NOMO-1 treated with DMSO at 0.1 percent for 48 hours (cell line): ENCODE data around the gene FRA10AC1.

Source experiments
- DNase-seq: peaks from one replicate; lab custom pipeline; 2025; ENCODE audit not compliant: unreplicated experiment; lab: John Stamatoyannopoulos, UW

Gene FRA10AC1, protein sequence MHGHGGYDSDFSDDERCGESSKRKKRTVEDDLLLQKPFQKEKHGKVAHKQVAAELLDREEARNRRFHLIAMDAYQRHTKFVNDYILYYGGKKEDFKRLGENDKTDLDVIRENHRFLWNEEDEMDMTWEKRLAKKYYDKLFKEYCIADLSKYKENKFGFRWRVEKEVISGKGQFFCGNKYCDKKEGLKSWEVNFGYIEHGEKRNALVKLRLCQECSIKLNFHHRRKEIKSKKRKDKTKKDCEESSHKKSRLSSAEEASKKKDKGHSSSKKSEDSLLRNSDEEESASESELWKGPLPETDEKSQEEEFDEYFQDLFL

DNA sequence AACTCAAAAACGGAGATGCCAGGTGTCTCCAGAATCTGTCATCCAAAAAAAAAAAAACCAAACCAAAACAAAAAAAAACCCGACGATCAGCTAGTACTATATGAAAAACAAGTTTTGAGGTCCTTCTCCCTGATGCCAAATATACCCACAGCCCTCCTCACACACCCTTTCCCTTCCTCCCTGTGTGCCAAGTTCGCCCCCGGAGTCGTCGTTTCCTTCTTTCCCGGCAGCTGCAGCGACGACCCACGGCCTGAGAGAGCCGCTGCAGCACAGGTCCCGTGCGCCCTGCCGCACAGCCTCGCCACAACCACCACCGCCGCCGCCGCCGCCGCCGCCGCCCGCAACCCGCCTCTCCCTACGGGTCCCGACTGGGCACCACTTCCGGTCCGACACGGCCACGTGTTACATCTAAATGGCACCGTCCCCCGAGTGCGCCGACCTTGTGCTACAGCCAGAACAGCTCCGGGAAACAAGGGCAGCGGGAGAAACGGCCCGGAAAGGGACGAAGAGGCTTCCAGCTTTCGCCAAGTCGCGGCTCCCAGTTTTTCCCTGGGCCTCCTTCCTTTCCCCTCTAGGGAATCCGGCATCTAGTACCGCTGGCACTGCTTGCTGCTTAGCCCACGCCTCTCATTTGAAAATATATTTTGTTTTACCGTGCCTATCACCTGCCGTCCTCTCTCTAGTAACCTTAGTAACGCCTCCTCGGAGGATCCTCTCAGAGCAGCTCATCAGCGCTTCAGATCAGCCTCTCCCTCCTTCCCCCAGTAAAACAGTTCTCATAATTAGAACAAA is at the start of gene FRA10AC1:
Gene FRA10AC1 (minus strand): TSS at position 383 of the 792 bp plus-strand sequence. CDS start 2,486 bp downstream, outside the sequence.
- DNase-seq, result peak; percentile 87

DNA sequence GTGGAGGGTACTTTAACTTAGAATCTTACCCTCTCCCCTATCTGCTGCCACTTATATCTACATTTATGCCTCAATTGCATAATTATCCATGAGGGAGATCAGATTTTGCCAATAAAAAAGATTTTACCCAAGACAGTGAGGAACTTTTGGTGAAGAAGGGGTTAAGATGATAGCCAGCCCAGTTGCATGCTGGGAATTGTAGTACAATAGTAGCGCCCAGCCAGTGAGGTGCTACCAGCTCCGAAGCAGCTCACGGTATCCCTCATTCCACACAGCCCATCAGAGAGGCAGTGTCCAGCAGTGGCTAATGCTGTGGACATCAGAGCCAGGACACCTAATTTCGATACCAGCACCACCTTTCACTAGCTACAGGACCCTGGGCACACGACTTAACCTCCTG is 49.4 kb upstream of the FRA10AC1 start:
- DNase-seq, result peak; percentile 14

DNA sequence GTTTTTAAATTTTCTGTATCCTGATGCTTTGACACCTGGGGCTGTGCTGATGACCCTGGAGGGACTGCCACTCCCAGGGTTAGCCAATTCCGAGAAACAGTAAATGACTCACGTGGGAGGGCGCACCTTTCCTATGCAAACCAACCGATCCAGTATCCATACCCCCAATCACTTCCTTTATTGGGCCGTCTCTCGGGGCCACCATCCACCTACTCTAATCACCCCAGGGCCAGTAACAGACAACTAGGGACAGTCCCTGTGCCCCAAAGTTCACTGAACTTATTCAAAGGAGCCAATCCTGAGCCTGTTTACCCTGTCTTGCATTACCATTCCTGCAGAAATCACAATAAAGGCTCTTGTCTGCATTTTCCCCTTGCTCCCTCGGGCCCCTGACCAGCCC is 48.7 kb upstream of the FRA10AC1 start:
- DNase-seq, result no peak

DNA sequence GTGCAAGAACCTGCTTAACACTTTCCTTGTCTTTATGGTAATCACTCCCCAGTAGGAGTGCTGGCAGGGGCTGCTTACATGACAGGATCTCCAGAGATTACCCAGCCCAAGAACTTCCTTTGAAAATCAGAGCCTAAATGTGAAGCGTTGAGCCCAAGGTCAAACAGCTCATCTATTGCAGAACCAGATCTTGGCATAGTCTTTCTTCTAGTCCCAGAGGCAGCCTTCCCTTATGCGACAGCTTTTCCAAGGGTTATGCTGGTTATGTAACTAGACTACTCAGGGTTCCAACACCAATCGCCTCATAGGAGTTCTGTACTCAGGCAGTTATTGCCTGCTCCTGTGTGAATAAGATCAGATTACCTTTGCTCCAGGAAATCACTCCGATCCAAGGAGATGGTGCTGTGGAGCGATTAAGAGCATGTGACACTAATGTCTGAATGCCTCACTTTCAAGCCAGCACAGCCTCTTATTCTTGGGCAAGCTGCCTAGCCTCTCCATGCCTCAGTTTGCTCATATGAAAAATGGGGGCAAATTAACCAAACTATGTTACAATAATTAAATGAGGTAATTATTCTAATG is 46.9 kb upstream of the FRA10AC1 start:
- DNase-seq, result no peak

DNA sequence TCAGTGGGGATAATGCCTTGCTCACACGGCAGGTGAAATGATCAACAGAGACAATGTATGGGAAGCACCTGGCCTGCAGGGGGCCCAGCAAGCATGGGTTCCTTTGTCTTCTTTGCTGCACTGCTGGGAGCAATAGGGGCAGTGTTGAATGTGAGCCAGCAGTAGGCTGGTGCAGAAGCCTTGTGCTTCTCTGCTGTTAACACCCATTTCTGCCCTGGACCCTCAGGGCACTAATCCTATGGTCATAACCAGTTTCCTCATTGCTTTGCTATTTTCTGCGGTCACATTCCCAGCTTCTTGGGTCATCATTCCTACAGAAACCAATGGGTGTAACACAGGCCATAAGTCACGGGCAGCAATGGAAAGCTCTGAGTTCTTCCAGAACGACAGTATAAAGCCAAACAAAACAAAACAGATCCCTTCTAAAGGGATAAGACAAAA is 44.5 kb upstream of the FRA10AC1 start:
- no peak for DNase-seq

DNA sequence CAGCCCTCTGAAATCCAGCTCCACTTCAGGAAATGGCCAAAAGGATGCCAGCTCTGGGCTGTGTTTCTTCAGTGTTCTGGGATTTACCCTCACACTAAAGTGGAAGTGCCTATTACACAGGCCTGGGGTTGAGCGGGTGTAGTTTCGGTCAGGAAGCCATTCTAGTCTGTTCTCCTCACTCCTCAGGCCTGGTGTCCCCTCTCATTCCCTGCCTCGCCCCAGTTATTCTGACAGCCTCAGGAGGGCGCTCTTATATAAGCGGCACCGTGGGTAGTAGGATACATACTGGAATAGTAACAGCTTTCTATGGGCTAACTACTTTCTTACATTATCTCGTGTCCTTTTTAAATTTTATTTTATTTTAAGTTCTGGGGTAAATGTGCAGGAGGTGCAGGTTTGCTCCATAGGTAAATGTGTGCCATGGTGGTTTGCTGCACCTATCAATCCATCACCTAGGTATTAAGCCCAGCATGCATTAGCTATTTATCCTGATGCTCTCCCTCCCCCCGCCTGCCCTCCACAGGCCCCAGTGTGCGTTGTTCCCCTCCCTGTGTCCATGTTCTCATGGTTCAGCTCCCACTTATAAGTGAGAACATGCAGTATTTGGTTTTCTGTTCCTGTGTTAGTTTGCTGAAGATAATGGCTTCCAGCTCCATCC is 43.1 kb upstream of the FRA10AC1 start:
- DNase-seq, result peak; percentile 44

DNA sequence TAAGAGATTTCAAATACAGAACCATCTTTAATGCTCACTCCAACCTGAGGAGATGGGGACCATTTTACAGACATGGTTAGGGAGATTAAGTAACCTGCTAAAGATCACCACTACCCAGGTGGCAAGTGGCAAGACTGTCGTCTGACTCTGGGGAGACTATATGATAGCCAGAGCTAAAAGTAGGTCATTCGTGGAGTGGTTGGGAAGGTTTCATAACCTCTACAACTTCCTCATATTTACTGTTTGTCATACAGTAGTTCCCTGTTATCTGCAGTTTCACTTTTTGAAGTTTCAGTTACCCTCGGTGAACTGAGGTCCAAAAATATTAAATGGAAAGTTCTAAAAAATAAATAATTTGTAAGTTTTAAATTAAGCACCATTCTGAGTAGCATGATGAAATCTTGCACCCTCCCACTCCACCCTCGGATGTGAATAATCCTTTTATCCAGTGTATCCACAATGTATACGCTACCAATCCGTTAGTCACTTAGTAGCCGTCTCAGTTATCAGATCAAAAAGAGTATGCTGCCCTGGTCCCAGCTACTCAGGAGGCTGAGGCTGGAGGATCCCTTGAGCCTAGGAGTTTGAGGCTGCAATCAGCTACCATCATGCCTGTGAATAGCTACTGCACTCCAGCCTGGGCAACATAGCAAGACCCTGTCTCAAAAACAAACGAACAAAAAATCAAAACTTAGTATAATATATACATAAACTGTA is 40.4 kb upstream of the FRA10AC1 start:
- DNase-seq, result peak; percentile 91

DNA sequence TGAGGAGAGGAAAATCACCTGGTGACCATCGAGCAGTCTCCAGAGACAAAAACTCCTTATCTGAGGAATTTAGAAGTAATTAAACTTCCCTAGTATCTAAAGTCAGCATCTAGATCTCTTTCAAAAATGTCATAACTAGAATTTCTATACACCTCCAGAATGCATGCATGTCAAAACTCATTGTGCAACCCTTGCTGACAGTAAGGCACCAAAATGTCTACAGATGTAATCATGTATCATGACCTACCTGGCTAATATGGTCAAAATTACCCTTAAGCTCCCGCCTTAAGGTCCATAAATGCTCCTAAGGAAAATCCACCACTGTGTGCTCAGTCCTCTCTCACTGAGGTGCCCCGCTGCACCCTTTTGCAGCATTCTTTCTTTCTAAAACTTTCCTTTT is 39.0 kb upstream of the FRA10AC1 start:
- no peak for DNase-seq

DNA sequence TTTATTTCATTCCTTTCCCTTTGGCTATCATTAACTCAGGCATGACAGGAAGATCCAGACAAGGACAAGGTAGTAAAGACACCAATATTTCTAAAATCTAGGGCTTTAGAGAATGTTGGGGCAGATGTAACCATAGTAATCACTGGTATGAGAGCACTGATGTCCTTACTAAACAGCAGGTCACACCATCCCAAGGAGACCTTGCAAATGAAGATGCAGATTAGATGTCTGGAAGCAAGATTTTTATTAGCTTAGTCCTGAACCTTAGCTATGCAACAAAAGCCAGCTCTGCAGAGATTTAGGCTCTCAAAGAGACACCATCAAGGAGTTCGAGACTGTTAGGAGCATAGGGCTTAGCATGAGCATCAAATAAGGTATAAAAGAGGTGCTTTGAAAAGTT is 23.6 kb upstream of the FRA10AC1 start:
- DNase-seq, result no peak

DNA sequence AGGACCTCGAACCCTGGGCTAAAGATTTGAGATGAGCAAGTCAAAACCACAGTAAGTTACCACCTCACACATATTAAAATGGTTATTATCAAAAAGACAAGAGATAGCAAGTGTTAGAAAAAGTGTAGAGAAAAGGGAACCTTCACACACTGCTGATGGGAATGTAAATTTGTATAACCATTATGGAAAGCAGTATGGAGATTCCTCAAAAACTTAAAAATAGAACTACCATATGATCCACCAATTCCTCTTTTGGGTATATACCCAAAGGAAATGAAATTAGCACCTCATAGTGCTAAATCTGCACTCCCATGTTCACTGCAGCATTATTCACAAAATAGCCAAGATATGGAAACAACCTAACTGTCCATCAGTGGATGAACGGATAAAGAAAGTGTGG is 20.8 kb upstream of the FRA10AC1 start:
- no peak for DNase-seq

DNA sequence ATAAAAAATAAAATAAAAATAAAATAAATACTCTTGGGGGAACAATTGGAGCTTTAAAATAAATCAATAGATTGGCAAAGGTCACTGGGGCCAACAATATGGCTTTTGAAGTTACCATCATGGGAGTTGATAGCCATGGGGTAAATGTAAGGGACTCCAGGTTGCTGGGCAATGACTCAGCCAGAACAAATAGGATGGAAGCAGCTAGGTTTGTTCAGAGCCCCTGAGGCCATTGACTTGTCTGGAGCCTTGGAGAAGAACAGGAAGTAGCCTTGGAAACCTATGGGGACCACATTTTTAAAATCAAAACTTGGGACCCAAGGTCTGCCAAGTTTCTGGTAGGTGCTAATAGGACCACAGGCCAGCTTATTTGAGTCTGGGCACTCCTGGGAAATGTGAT is 20.2 kb upstream of the FRA10AC1 start:
- no peak for DNase-seq

DNA sequence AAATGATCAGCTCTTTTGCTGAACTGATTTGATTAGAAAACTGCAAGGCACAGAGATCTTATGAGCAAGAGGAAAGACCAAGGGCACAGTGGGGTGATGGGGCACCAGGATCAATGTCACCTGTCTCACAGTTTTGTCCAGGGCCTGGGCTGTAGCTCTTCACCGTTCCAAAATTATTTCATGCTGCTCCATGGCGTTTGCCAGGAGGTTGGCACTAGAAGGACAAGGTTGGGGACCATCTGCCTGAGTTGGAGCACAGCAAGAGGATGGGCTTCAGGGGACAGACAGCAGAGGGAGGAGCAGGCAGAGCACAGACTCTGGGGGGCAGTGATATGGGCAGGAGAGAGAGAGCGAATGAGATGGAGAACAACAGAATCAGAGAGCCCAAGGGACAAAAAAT is 17.5 kb upstream of the FRA10AC1 start:
- DNase-seq, result no peak

DNA sequence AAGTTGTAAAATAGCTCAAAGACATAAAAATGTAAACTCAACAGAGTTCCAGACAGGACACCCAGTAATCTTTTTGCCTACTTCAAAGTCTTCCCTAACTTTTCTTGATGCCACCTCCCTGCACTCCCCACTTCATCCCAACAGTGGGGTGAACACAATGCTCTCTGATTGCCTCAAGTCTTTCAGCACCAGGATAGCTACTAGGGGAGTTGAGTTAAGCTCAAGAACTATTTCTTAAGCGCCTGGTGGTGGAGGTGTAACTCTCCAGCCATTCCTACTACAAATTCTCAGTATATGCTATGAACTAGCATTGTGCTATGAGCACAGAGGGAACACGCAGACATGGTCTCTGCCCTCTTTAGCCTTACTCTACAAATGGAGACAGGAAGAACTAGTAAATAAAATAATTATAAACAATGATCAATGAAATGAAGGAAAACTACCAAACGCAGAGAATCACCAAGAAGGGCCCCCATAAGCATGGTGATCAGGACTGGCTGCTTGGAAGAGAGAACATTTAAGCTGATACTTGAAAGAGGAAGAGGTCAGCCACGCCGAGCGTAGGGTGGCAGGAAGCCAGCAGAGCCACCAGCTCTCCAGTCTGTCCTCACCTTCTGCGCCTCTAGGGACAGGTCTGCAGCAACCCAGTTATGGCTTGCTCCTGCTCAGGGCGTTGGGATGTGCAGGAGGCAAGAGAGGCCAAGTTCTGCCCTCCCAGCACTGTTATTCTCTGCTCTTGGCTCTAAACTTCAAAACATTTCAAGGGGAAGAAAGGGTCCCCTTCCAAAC is 16.7 kb upstream of the FRA10AC1 start:
- peak; percentile 63 for DNase-seq

DNA sequence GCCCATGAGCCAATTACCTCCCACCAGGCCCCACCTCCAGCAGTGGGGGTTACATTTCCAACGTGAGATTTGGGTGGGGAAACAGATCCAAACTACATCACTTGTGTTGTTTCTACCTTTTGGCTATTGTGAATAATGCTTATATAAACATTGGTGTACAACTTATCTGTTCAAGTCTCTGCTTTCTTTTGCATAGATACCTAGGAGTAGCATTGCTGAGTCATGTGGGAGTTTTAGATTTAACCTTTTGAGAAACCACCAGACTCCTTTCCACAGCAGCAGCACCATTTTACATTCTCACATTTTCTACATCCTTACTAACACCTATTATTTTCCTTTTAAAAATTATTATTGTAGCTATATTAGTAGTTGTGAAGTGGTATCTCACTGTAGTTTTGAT is 14.4 kb upstream of the FRA10AC1 start:
- no peak for DNase-seq

DNA sequence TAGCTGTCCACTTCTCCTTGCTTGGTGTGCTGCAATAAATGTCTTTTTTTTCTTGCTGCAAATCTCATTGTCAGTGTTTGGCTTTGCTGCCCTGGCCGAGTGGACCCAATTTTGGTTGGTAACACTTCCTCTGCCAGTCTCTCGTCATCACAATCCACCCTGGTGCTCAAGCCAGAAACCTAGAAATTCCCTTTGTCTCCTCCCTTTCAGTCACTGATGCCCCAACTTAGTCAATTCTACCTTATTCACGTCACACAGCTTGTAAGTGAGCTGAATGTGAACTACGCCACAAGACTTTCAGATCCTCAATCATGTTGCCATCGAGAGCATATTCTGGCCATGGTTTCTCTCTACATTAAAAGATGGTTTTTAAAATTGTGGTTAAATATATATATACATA is 13.0 kb upstream of the FRA10AC1 start:
- no peak for DNase-seq

DNA sequence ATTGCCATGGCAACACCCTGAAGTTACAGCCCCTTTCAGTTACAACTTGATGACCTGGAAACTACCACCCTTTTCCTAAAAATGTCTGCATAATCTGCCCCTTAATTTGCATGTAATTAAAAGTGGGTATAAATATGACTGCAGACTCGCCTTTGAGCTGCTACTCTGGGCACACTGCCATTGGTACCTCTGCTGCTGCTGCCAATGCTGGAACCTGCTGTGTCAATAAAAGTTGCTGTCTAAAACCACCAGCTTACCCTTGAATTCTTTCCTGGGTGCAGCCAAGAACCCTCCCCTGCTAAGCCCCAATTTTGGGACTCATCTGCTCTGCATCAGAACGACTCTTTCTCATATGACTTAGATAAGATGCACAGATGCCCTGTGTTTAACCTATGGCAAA is 10.2 kb upstream of the FRA10AC1 start:
- no peak for DNase-seq

DNA sequence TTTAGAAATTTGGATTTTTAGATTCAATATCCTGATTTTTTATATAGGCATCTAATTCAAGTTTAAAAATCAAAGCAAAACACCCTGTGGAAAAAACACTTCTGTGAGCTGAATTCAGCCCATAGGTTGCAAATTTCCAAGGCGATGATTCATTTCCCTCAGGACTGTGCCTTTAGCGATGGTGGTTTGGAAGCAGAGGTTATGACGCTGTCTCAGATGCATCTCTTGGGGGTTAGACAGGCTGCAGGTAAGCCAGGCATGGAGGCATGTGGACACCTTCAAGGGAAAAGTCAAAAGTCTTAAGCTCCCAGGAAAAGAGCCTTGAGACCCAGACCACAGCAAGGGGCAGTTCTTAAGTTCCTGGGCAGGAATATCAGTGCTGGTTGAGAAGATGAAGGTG is 9.5 kb upstream of the FRA10AC1 start:
- DNase-seq, result no peak

DNA sequence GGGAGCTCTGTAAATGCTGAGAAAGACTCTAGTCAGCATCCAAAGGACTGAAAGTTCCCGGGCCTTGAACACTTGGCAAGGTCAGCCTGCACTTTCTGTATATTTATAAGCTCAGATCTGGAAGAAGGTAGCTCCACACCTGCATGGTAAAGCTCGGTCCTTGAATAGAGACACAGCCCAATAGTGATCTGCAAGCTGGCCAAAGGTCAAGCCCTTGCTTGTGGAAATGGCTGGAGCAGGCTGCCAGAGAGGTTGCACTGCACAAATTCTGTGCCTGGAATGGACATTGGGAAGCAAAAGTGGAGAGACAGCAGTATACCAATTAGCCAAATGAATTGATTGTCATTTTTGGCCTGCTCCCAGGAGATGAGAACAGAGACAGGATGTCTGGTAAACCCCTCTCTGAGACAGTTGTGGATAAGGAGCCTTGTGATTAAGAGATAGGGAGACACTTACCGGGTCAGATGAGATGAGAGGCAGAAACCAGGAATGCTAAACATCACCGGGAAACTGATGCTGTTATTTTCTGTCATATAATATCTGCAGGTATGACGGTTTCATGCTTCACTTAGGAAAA is 8.0 kb upstream of the FRA10AC1 start:
- no peak for DNase-seq

DNA sequence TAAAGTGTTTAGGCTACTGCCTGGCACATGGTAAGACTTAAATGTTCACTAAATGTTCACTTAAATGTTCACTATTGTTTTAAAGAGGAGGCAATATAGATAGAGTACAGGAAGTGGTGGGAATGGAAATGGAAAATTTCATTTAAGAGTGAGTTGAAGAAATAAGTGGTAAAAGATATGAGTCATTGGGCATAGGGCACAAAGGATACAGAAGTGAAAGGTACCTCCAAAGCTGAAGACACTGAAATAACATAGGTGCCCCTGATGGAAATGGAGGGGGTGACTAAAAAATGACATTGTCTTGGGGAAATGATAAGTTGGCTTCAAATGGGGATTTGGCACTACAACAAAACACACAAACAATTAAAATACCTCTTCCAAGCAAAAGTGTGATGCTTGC is 5.2 kb upstream of the FRA10AC1 start:
- DNase-seq, result peak; percentile 3

DNA sequence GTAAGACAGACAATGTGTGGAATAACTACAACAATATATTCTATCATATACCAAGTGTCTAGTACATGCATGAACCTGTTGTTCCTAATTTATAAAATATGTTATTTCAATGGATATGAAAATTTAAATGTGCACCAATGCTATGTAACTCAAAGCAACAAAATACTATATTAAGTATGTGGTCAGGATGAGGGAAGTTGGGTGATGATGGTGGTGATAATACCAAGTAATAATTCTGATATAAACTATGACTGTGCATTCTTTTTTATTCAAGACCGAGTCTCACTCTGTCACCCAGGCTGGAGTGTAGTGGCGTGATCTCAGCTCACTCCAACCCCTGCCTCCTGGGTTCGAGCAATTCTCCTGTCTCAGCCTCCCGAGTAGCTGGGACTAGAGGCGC is 2.1 kb upstream of the FRA10AC1 start:
- no peak for DNase-seq
